ENCODE results near the gene HTRA2.

The HTRA2 gene

DNA sequence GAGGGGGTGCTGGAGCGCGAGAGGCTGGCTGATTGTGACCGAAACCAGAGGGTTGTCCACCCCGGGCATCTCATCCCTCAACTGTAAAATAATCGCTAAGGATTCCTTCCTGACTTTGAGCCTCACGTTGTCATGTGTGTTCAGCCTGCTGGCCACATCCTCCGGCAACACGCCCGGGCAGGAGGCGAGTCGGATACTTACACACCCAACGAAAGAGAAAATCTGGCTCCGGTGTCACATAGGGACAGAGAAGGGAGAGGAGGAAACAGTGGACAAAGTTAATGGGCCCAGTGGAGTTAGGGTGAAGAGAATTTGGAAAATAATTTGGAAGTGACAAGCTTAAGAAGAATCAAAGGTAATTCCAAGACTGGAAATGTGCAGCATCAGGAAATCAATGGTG is 13.1 kb upstream of the HTRA2 start:
- Histone ChIP-seq H3K36me3 (ENCODE audit: insufficient read depth, low read length) (no peaks in the 10 kb centered on the region), H3K9ac (ENCODE audit: low read depth, low read length) (no peak overlapping the region), H2AFZ (ENCODE audit: low read depth, low read length) (no peak overlapping the region), H3K4me1 (ENCODE audit: insufficient read depth, low read length) (peaks cover 7% of the 10 kb centered on the region; the same call in 1 of the 2 replicates), H3K9me3 (ENCODE audit: insufficient read depth, low read length, severe bottlenecking) (no peaks in the 10 kb centered on the region), H3K27ac (ENCODE audit: low read length) (no peak overlapping the region), H3K79me2 (ENCODE audit: insufficient read depth, low read length) (no peaks in the 10 kb centered on the region), H3K27me3 (ENCODE audit: insufficient read depth, low read length, poor library complexity) (peaks cover 28% of the 10 kb centered on the region), H4K20me1 (ENCODE audit: insufficient read depth, low read length) (no peaks in the 10 kb centered on the region), H3K4me3 (ENCODE audit: low read depth in 1 of 2, low read length in 2 of 2) (no peak overlapping the region), H3K4me2 (ENCODE audit: insufficient read depth, low read length) (no peak overlapping the region)
- DNase-seq: no peak
- no peak for ATAC-seq (ENCODE audit: insufficient read depth, low read depth)
- TF ChIP-seq, protein P1, sequence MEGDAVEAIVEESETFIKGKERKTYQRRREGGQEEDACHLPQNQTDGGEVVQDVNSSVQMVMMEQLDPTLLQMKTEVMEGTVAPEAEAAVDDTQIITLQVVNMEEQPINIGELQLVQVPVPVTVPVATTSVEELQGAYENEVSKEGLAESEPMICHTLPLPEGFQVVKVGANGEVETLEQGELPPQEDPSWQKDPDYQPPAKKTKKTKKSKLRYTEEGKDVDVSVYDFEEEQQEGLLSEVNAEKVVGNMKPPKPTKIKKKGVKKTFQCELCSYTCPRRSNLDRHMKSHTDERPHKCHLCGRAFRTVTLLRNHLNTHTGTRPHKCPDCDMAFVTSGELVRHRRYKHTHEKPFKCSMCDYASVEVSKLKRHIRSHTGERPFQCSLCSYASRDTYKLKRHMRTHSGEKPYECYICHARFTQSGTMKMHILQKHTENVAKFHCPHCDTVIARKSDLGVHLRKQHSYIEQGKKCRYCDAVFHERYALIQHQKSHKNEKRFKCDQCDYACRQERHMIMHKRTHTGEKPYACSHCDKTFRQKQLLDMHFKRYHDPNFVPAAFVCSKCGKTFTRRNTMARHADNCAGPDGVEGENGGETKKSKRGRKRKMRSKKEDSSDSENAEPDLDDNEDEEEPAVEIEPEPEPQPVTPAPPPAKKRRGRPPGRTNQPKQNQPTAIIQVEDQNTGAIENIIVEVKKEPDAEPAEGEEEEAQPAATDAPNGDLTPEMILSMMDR (IDR thresholded peaks at IDR 0.05; ENCODE audit: borderline replicate concordance, extremely low read depth, low read length, poor library complexity, severe bottlenecking): no peak
- no peak for TF ChIP-seq EZH2 (IDR thresholded peaks at IDR 0.05; ENCODE audit: borderline replicate concordance, low read depth, low read length, severe bottlenecking)

- peaks cover 20% of the 10 kb centered on the region for H3K36me3 ChIP-seq (ENCODE audit: insufficient read depth, low read length)
- no peak for ATAC-seq (ENCODE audit: insufficient read depth, low read depth)
- no peak overlapping the region for H3K4me3 ChIP-seq (ENCODE audit: low read depth in 1 of 2, low read length in 2 of 2)
- H3K27me3 ChIP-seq (ENCODE audit: insufficient read depth, low read length, poor library complexity): peaks cover 9% of the 10 kb centered on the region
- H3K9me3 ChIP-seq (ENCODE audit: insufficient read depth, low read length, severe bottlenecking): no peaks in the 10 kb centered on the region
- no peak overlapping the region for H3K27ac ChIP-seq (ENCODE audit: low read length)
- no peak for DNase-seq
- H2AFZ ChIP-seq (ENCODE audit: low read depth, low read length): no peak overlapping the region
- peaks cover 6% of the 10 kb centered on the region for H3K4me1 ChIP-seq (ENCODE audit: insufficient read depth, low read length)
- TF ChIP-seq EZH2 (IDR thresholded peaks at IDR 0.05; ENCODE audit: borderline replicate concordance, low read depth, low read length, severe bottlenecking): no peak
- TF ChIP-seq, protein P1 (IDR thresholded peaks at IDR 0.05; ENCODE audit: borderline replicate concordance, extremely low read depth, low read length, poor library complexity, severe bottlenecking): no peak
- no peaks in the 10 kb centered on the region for H3K79me2 ChIP-seq (ENCODE audit: insufficient read depth, low read length)
- no peak overlapping the region for H3K4me2 ChIP-seq (ENCODE audit: insufficient read depth, low read length)
- no peak overlapping the region for H3K9ac ChIP-seq (ENCODE audit: low read depth, low read length)
- peaks cover 4% of the 10 kb centered on the region; the same call in 1 of the 2 replicates for H4K20me1 ChIP-seq (ENCODE audit: insufficient read depth, low read length)
These were observed 7.2 kb upstream of the HTRA2 start for GRCh38 chr2:74522516-74522915.

DNA sequence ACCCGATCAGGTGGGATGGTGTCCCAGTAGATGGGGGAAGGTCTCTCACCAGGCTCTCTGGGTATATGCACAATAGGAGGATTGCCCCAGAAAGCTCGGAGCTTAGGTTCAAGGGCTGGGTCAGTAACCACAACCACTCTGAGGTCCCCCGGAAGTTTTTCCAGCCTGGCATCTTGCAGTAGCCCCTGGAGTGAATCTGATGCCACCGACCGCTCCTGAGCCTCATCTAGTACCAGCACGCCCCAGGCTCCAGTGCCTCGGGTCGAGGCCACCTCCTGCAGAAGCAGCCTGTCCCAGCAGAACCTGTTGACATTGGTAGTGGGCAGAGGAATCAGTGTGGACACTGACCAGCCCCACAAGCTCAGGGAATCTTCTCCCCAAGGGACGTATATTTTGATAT is 5.7 kb upstream of the HTRA2 start:
- H3K4me3 ChIP-seq (ENCODE audit: low read depth in 1 of 2, low read length in 2 of 2): no peak overlapping the region
- H3K9ac ChIP-seq (ENCODE audit: low read depth, low read length): no peak overlapping the region
- H3K9me3 ChIP-seq (ENCODE audit: insufficient read depth, low read length, severe bottlenecking): no peaks in the 10 kb centered on the region
- H4K20me1 ChIP-seq (ENCODE audit: insufficient read depth, low read length): peaks cover 15% of the 10 kb centered on the region; the same call in 1 of the 2 replicates
- TF ChIP-seq, protein P1 (IDR thresholded peaks at IDR 0.05; ENCODE audit: borderline replicate concordance, extremely low read depth, low read length, poor library complexity, severe bottlenecking): no peak
- no peak for TF ChIP-seq EZH2 (IDR thresholded peaks at IDR 0.05; ENCODE audit: borderline replicate concordance, low read depth, low read length, severe bottlenecking)
- H3K79me2 ChIP-seq (ENCODE audit: insufficient read depth, low read length): peaks cover 15% of the 10 kb centered on the region
- no peak for ATAC-seq (ENCODE audit: insufficient read depth, low read depth)
- no peak overlapping the region for H2AFZ ChIP-seq (ENCODE audit: low read depth, low read length)
- peaks cover 3% of the 10 kb centered on the region for H3K27me3 ChIP-seq (ENCODE audit: insufficient read depth, low read length, poor library complexity)
- DNase-seq: no peak
- H3K27ac ChIP-seq (ENCODE audit: low read length): no peak overlapping the region
- H3K4me2 ChIP-seq (ENCODE audit: insufficient read depth, low read length): no peak overlapping the region
- peaks cover 35% of the 10 kb centered on the region for H3K36me3 ChIP-seq (ENCODE audit: insufficient read depth, low read length)
- H3K4me1 ChIP-seq (ENCODE audit: insufficient read depth, low read length): peaks cover 20% of the 10 kb centered on the region

All from DND-41 (cell line).